Stomach (tissue), 4 donors: Measurements from ENCODE around the gene DDN.

Source experiments
- POLR2A ChIP-seq, 4 donors: fragments of 450-650 bp; IDR thresholded peaks; one replicate each; pipeline ENCODE4 v1.6.1; 2016; ENCODE audit warnings: antibody characterized with exemption in 4 of 4, control low read depth in 2 of 4, mild to moderate bottlenecking in 1 of 4, moderate library complexity in 1 of 4
- TF ChIP-seq, protein P1 (sequence below), 7 experiments: fragments of 450-650 bp in 4 of 7; fragments of 200-600 bp in 3 of 7; sonication (generic) in 3 of 7; IDR thresholded peaks; one replicate each; pipeline ENCODE4 v1.5.1; 2016 to 2019; ENCODE audit warnings: antibody characterized with exemption in 7 of 7, control low read depth in 2 of 7, mild to moderate bottlenecking in 1 of 7

DNA sequence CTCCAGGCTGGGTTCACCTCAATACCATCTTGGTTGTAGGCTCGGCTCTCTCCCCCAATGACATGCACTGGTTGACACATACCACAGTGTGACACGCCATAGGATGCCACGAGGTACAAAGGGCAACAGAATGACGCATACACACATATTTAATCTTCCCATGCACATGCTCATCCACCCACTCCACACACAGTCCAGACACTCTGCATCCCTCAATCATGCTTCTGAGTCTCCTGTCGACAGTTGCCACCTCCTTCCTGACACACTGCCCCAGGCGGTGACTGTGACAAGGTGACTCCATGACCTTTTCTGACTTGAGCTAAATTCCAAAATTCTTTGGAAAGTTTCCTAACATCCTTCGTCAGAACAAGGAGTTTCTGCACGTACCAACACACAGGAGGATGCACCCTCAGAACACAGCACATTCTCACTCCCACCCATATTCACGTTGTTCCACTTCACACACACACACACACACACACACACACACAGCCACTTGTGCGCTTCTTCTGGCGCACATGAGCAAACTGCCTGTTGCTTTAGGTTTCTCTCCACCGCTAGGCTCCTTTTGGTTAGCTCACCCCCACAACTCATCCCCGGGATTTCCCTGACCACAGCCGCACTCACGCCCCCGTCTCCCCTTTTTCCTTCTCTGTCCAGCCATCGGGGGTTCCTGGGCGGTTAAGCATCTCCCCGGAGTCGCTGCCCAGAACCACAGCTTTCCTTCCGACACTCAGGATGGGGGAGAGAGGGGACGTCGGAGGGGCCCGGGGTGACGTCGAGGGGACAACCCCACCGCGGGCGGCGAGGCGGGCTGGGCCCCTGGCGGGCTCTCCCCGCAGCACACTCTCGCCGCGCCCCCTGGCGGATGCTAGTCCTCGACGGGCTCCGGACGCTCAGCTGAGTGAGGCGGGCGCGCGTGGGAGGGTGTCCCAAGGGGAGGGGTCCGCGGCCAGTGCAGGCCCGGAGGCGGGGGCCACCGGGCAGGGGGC lies 21.6 kb downstream of the DDN start:
- no peak for TF ChIP-seq POLR2A (IDR thresholded peaks at IDR 0.05)
- TF ChIP-seq, protein P1, sequence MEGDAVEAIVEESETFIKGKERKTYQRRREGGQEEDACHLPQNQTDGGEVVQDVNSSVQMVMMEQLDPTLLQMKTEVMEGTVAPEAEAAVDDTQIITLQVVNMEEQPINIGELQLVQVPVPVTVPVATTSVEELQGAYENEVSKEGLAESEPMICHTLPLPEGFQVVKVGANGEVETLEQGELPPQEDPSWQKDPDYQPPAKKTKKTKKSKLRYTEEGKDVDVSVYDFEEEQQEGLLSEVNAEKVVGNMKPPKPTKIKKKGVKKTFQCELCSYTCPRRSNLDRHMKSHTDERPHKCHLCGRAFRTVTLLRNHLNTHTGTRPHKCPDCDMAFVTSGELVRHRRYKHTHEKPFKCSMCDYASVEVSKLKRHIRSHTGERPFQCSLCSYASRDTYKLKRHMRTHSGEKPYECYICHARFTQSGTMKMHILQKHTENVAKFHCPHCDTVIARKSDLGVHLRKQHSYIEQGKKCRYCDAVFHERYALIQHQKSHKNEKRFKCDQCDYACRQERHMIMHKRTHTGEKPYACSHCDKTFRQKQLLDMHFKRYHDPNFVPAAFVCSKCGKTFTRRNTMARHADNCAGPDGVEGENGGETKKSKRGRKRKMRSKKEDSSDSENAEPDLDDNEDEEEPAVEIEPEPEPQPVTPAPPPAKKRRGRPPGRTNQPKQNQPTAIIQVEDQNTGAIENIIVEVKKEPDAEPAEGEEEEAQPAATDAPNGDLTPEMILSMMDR (IDR thresholded peaks at IDR 0.05): peak in 5 of 7 experiments; percentile 38 to 85 (median 59)
